Heart left ventricle (tissue), 16 donors: Measurements from ENCODE around the gene WDR88. TPM values are rescaled to one million over a fixed set of nuclear protein-coding genes. Genes with fewer than 3 reads are reported as not detected.
A peak's percentile ranks its signal among the peaks of the same experiment; 100 is the strongest.

Experiments used
- ATAC-seq, 4 donors: fragments of 200-7000 bp; cut with Tn5 transposase; one replicate each; pipeline ENCODE4 v1.9.1; 2020 to 2022; ENCODE audit warnings: moderate library complexity in 4 of 4, mild to moderate bottlenecking in 3 of 4, moderate number of reproducible peaks in 1 of 4
- DNase-seq, 5 donors: peaks; one replicate each; pipeline ENCODE4 v3.0.0-alpha.2; 2020
- H3K27ac ChIP-seq, 12 donors: fragments of 200-600 bp; sonication (generic) in 4 of 12; one replicate each; pipeline versions ENCODE4 v1.5.0 to v1.8.0; 2016 to 2022; ENCODE audit warnings: mild to moderate bottlenecking in 2 of 12
- H3K27me3 ChIP-seq, 9 donors: fragments of 200-600 bp; sonication (generic) in 2 of 9; one replicate each; pipeline versions ENCODE4 v1.5.1 to v1.8.0; 2016 to 2022; ENCODE audit warnings: mild to moderate bottlenecking in 3 of 9
- H3K36me3 ChIP-seq, 9 donors: fragments of 200-600 bp; sonication (generic) in 2 of 9; one replicate each; pipeline versions ENCODE4 v1.5.0 to v1.8.0; 2018 to 2022; ENCODE audit warnings: mild to moderate bottlenecking in 2 of 9
- H3K4me1 ChIP-seq, 12 donors: fragments of 200-600 bp; sonication (generic) in 4 of 12; one replicate each; pipeline versions ENCODE4 v1.5.0 to v1.8.0; 2016 to 2022; ENCODE audit warnings: mild to moderate bottlenecking in 3 of 12
- H3K4me3 ChIP-seq, 12 donors: fragments of 200-600 bp; sonication (generic) in 4 of 12; one replicate each; pipeline versions ENCODE4 v1.5.0 to v1.8.0; 2017 to 2022; ENCODE audit warnings: mild to moderate bottlenecking in 9 of 12, moderate library complexity in 4 of 12
- H3K9me3 ChIP-seq, 12 donors: fragments of 200-600 bp; sonication (generic) in 4 of 12; one replicate each; pipeline versions ENCODE4 v1.5.0 to v1.8.0; 2016 to 2022; ENCODE audit warnings: mild to moderate bottlenecking in 1 of 12
- CTCF ChIP-seq, 12 donors: fragments of 200-600 bp; sonication (generic) in 4 of 12; IDR thresholded peaks; one replicate each; pipeline versions ENCODE4 v1.5.0 to v1.8.0; 2018 to 2022; ENCODE audit warnings: antibody characterized with exemption in 12 of 12, mild to moderate bottlenecking in 5 of 12
- POLR2A ChIP-seq, 2 donors: fragments of 450-650 bp; IDR thresholded peaks; one replicate each; pipeline ENCODE4 v1.6.1; 2017; ENCODE audit warnings: antibody characterized with exemption in 2 of 2, mild to moderate bottlenecking in 2 of 2, moderate library complexity in 2 of 2
- WGBS, 4 donors: extraction: QIAGEN DNeasy Blood & Tissue Kit in 2 of 4; methylation state at CpG; one replicate each; pipeline versions ENCODE4 v1.1.5 to v1.1.7; 2013 to 2018; 5-methylcytosine and 5-hydroxymethylcytosine counted together
- intact Hi-C, 10 donors: fragments of 100-400 bp; cut with DNase I; formaldehyde crosslinking; loops; one replicate each; pipeline versions ENCODE4 v1.11.1 to v1.14.2; 2022
- polyA plus RNA-seq, 2 donors: library from polyadenylated mRNA; stranded (reverse); fragments of 200-250 nt; gene quantifications; one replicate each; pipeline ENCODE4 v1.2.3, GENCODE V29; 2013
- total RNA-seq, 9 donors: library from RNA; depleted of rRNA in 2 of 9; stranded (reverse); fragments of >200 nt in 2 of 9; fragmentation: NEBNext Ultra II Directional in 3 of 9; extraction: Animal tissue kit (Norgen Biotek cat#: 25700) in 3 of 9; gene quantifications; one replicate each; pipeline versions ENCODE4 v1.1.0 to v1.2.4, GENCODE V29; 2016 to 2023
- donor health status: ischemic (EF 13 %, LVEDD 7.1; RV severe dilation, severe dysfunction).
- donor health status: healthy with polysubstance abuse.
- donor health status: DM: no; HTN: yes; CAD: no.
- donor health status: DM: no; HTN: no; CAD: no.
- donor health status: ischemic (EF 25% LVEDD 6.9; RV normal size, moderate dysfunction).
- donor health status: ischemic (EF 25% LVEDD 5.7; RV mildly dilated, moderate dysfunction).
- donor health status: healthy.
- donor health status: DM: yes; HTN: yes; CAD: no.
- donor health status: ischemic (EF 35%, LVEDD 5.7; RV mildly dilated, moderate dysfunction).
- donor health status: nonischemic (EF 11% LVEDD 7.7; RV severe dilation, severe dysfunction).
- donor health status: DM: yes; HTN: yes; CAD: no.
- donor health status: PGD.
- donor health status: ischemic (EF 29% LVEDD 5.4; RV normal size, mild dysfunction).
- donor health status: nonischemic (EF 23%, LVEDD 6.1; RV moderate dilation, normal function).

WDR88 gene
- total and polyA plus RNA-seq, 11 donors = 0.16 TPM; not detected in 10

DNA sequence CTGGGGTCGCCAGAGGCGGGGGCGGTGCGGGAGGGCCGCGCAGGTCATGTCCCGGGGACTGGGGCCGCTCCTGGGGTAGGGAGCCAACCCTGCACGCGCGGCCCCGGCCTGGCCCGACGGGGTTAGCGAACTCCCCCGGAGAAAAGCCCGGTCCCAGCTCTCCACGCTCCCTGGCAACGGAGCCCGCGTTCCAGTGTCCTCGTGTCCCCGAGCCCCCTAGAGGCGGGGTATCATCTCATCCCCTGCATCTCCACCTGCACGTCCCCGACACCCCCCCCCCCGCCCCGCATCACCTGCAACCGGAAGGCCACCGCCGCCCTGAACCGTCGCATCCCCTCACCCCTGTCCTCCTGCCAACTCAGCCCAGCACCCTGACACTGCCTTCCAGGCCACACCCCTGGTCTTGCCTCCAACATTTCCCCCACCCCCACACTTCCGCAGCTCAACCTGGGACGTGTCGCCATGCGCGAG lies 2.7 kb downstream of the WDR88 start:
- Histone ChIP-seq H3K9me3 (no peaks in the 10 kb centered on the region), H3K27ac (no peak overlapping the region), H3K36me3 (peaks cover 0 to 22% (median 13%) of the 10 kb centered on the region in 9 donors), H3K4me1 (peaks cover 0 to 5% (median 0%) of the 10 kb centered on the region in 12 donors), H3K4me3 (no peak overlapping the region), H3K27me3 (peaks cover 3 to 34% (median 11%) of the 10 kb centered on the region in 9 donors)
- intact Hi-C loops = no loop called here
- 12 to 17% (median 15%) methylated on average over 20 to 38 of the region's 38 CpGs for WGBS, 4 donors
- no peak for DNase-seq
- TF ChIP-seq POLR2A (IDR thresholded peaks at IDR 0.05) (no peak), CTCF (IDR thresholded peaks at IDR 0.05) (no peak)
- no peak for ATAC-seq

GRCh38 chr19:33139165-33139564 lies 7.3 kb downstream of the WDR88 start:
- Histone ChIP-seq H3K27ac (no peak overlapping the region), H3K27me3 (peaks cover 3 to 39% (median 11%) of the 10 kb centered on the region in 9 donors), H3K9me3 (no peaks in the 10 kb centered on the region), H3K4me1 (peaks cover 0 to 9% (median 0%) of the 10 kb centered on the region in 12 donors), H3K36me3 (no peaks in the 10 kb centered on the region), H3K4me3 (no peak overlapping the region)
- intact Hi-C loops = no loop called here
- no peak for ATAC-seq
- TF ChIP-seq POLR2A (IDR thresholded peaks at IDR 0.05) (no peak), CTCF (IDR thresholded peaks at IDR 0.05) (no peak)
- WGBS, 4 donors = 59 to 66% (median 63%) methylated on average over 4 of the region's 4 CpGs
- DNase-seq = no peak

DNA sequence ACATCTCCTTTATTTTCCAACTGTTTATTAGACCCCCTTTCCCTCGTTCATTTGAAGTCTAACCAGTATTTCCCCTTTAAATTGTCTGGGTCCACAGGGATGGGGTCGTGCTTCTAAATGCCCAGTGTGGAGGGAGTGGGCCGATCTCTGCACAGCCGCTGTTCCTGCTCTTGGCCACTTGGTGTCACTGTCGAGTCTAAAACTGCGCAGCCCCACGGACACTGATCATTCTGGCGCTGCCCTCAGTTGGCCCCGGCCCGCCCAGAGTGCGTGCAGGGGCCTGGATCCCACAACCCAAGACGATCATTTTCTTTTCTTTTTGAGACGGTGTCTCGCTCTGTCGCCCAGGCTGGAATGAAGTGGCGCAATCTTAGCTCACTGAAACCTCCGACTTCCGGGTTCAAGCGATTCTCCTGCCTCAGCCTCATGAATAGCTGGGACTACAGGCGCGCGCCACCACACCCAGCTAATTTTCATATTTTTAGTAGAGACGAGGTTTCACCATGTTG lies 12.0 kb downstream of the WDR88 start:
- H3K4me3 ChIP-seq = no peak overlapping the region
- no peaks in the 10 kb centered on the region for H3K36me3 ChIP-seq
- 27 to 32% (median 31%) methylated on average over 10 to 23 of the region's 23 CpGs for WGBS, 4 donors
- peaks cover 0 to 5% (median 0%) of the 10 kb centered on the region in 12 donors for H3K4me1 ChIP-seq
- intact Hi-C loops = loop anchor here (1.0 to 10.0 kb wide), 6 partner anchors 38 to 263 kb away; no protein-coding TSS in a partner anchor
- TF ChIP-seq CTCF (IDR thresholded peaks at IDR 0.05) (peak; percentile 80 to 94 (median 90)), POLR2A (IDR thresholded peaks at IDR 0.05) (no peak)
- peak; percentile 88 to 97 (median 95) for ATAC-seq
- peaks cover 0 to 7% (median 0%) of the 10 kb centered on the region in 9 donors for H3K27me3 ChIP-seq
- peak; percentile 43 to 79 (median 68) for DNase-seq
- H3K27ac ChIP-seq = no peak overlapping the region
- H3K9me3 ChIP-seq = no peaks in the 10 kb centered on the region

- Histone ChIP-seq H3K9me3 (no peaks in the 10 kb centered on the region), H3K36me3 (no peaks in the 10 kb centered on the region), H3K27ac (no peak overlapping the region), H3K27me3 (peaks cover 0 to 7% (median 0%) of the 10 kb centered on the region in 9 donors), H3K4me3 (no peak overlapping the region), H3K4me1 (peaks cover 0 to 5% (median 0%) of the 10 kb centered on the region in 12 donors)
- TF ChIP-seq POLR2A (IDR thresholded peaks at IDR 0.05) = no peak
- no peak for TF ChIP-seq CTCF (IDR thresholded peaks at IDR 0.05)
- 86 to 91% (median 88%) methylated on average over 9 of the region's 9 CpGs for WGBS, 4 donors
- ATAC-seq (no peak), DNase-seq (no peak)
- intact Hi-C loops = loop anchor here in 6 of 10 donors (5.0 to 10.0 kb wide), 3 partner anchors 256 to 261 kb away; no protein-coding TSS in a partner anchor
These were observed 14.3 kb downstream of the WDR88 start for GRCh38 chr19:33146209-33146608.
